B cell (primary cell): ENCODE data around the gene GEMIN4. TPM values are rescaled to one million over a fixed set of nuclear protein-coding genes. Genes with fewer than 3 reads are reported as not detected.

Experiments
- ATAC-seq: fragments of 200-7000 bp; cut with Tn5 transposase; one replicate; pipeline ENCODE4 v1.10.0; 2021; ENCODE audit warnings: low read depth, mild to moderate bottlenecking, moderate number of reproducible peaks, moderate library complexity
- CTCF ChIA-PET: fragments of 350-600 bp; sonication (Branson Sonifier 250); formaldehyde crosslinking; loops from one replicate; lab custom pipeline; 2021; ENCODE audit warnings: antibody characterized with exemption, inconsistent platforms; lab: Charles Lee
- POLR2A ChIA-PET: fragments of 350-600 bp; sonication (Branson Sonifier 250); formaldehyde crosslinking; loops from one replicate; lab custom pipeline; 2021; ENCODE audit warnings: antibody characterized with exemption; lab: Charles Lee
- DNase-seq: peaks from one replicate; pipeline ENCODE4 v3.0.0; 2013
- H2AFZ ChIP-seq: 2 replicates; pipeline ENCODE4 v1.6.1; 2012; ENCODE audit warnings: mild to moderate bottlenecking, low read depth, low read length; ENCODE audit not compliant: insufficient read depth, poor library complexity, severe bottlenecking
- H3K27ac ChIP-seq, 2 donors: 1 replicate in 1 of 2; 2 replicates in 1 of 2; pipeline ENCODE4 v1.5.1; 2012 to 2013; ENCODE audit warnings: low read length in 2 of 2, mild to moderate bottlenecking in 2 of 2, moderate library complexity in 1 of 2
- H3K27me3 ChIP-seq, 4 experiments: fragments of 200-600 bp in 1 of 4; sonication (generic) in 1 of 4; replicated peaks in 1 of 4; 1 replicate in 2 of 4; 2 replicates in 2 of 4; pipeline versions ENCODE4 v1.6.1 to v1.7.0; 2013 to 2016; ENCODE audit warnings: low read length in 3 of 4, mild to moderate bottlenecking in 2 of 4, mixed read lengths in 1 of 4, moderate library complexity in 1 of 4; ENCODE audit not compliant: insufficient read depth in 4 of 4, control insufficient read depth in 3 of 4; ENCODE audit errors: control extremely low read depth in 1 of 4
- H3K36me3 ChIP-seq, 2 experiments: replicated peaks in 1 of 2; 1 replicate in 1 of 2; 2 replicates in 1 of 2; pipeline versions ENCODE4 v1.6.1 to v1.7.1; 2013; ENCODE audit warnings: low read length in 1 of 2; ENCODE audit not compliant: insufficient read depth in 2 of 2, control insufficient read depth in 1 of 2; ENCODE audit errors: control extremely low read depth in 1 of 2, extremely low read depth in 1 of 2
- H3K4me1 ChIP-seq, 2 donors: fragments of 200-600 bp in 1 of 2; sonication (generic) in 1 of 2; 1 replicate in 1 of 2; 2 replicates in 1 of 2; pipeline versions ENCODE4 v1.5.1 to v1.6.1; 2013 to 2017; ENCODE audit warnings: low read length in 2 of 2; ENCODE audit not compliant: control insufficient read depth in 2 of 2, insufficient read depth in 2 of 2
- H3K4me2 ChIP-seq: replicated peaks from 2 replicates; pipeline ENCODE3; 2012; ENCODE audit warnings: mild to moderate bottlenecking, low read depth, low read length; ENCODE audit not compliant: poor library complexity, severe bottlenecking
- H3K4me3 ChIP-seq, 5 experiments: fragments of 200-600 bp in 1 of 5; sonication (generic) in 1 of 5; 1 replicate in 3 of 5; 2 replicates in 2 of 5; pipeline versions ENCODE4 v1.5.1 to v1.7.0; 2011 to 2016; ENCODE audit warnings: low read length in 4 of 5, mild to moderate bottlenecking in 4 of 5, low read depth in 2 of 5, control low read depth in 1 of 5, moderate library complexity in 1 of 5; ENCODE audit not compliant: insufficient read depth in 1 of 5; ENCODE audit errors: control extremely low read depth in 1 of 5, extremely low read depth in 1 of 5
- H3K79me2 ChIP-seq: fragments of 200-600 bp; sonication (generic); one replicate; pipeline ENCODE4 v1.6.0; 2016; ENCODE audit warnings: low read length; ENCODE audit not compliant: control insufficient read depth, insufficient read depth
- H3K9ac ChIP-seq: fragments of 200-600 bp; sonication (generic); 2 replicates; pipeline ENCODE4 v1.6.1; 2017; ENCODE audit warnings: mild to moderate bottlenecking, low read length, moderate library complexity
- H3K9me3 ChIP-seq, 3 donors: one replicate each; pipeline versions ENCODE4 v1.6.1 to v1.7.1; 2013; ENCODE audit warnings: low read length in 2 of 3; ENCODE audit not compliant: control insufficient read depth in 2 of 3, insufficient read depth in 1 of 3; ENCODE audit errors: control extremely low read depth in 1 of 3
- H4K20me1 ChIP-seq: 2 replicates; pipeline ENCODE4 v1.6.0; 2012; ENCODE audit warnings: mild to moderate bottlenecking, low read length; ENCODE audit not compliant: insufficient read depth, control insufficient read depth, poor library complexity, severe bottlenecking
- H3K27ac Mint-ChIP-seq: one replicate; pipeline ENCODE4 v1.8.0; 2021; ENCODE audit warnings: mixed read lengths
- H3K27me3 Mint-ChIP-seq: one replicate; pipeline ENCODE4 v1.8.0; 2021; ENCODE audit warnings: mixed read lengths
- H3K4me1 Mint-ChIP-seq: one replicate; pipeline ENCODE4 v1.8.0; 2021; ENCODE audit warnings: mixed read lengths
- H3K4me3 Mint-ChIP-seq: one replicate; pipeline ENCODE4 v1.8.0; 2021; ENCODE audit warnings: mixed read lengths
- H3K9me3 Mint-ChIP-seq: one replicate; pipeline ENCODE4 v1.8.0; 2022; ENCODE audit warnings: mixed read lengths; ENCODE audit not compliant: insufficient read depth
- CTCF ChIP-seq: fragments of 200-600 bp; IDR thresholded peaks from one replicate; pipeline ENCODE4 v1.8.0; 2022; ENCODE audit warnings: antibody characterized with exemption, mild to moderate bottlenecking
- EZH2 ChIP-seq: IDR thresholded peaks from 2 replicates; pipeline ENCODE4 v1.6.1; 2012; ENCODE audit warnings: borderline replicate concordance, low read depth, mild to moderate bottlenecking, moderate library complexity, low read length; ENCODE audit not compliant: insufficient read depth, poor library complexity, severe bottlenecking
- WGBS: methylation state at CpG from one replicate; pipeline ENCODE4 v1.1.5; 2013; ENCODE audit warnings: missing lambda C conversion rate; ENCODE audit not compliant: insufficient coverage; 5-methylcytosine and 5-hydroxymethylcytosine counted together
- intact Hi-C: fragments of 100-400 bp; cut with micrococcal nuclease; formaldehyde crosslinking; loops from one replicate; pipeline ENCODE4 v1.10.0; 2022
- polyA plus RNA-seq: library from polyadenylated mRNA; depleted of rRNA; stranded (reverse); fragments of >200 nt; gene quantifications from 2 replicates; pipeline ENCODE4 v1.2.3, GENCODE V29; 2012
- total RNA-seq, 2 donors: library from RNA; stranded (reverse); fragments of 120-200 nt in 1 of 2; gene quantifications; 1 replicate in 1 of 2; 2 replicates in 1 of 2; pipeline versions ENCODE4 v1.2.3 to v1.2.4, GENCODE V29; 2013 to 2022

The GEMIN4 gene
- total and polyA plus RNA-seq, 2 donors (not counting 1 experiment from before 2014, with no cell fraction given): 25.6 to 26.1 TPM

GRCh38 chr17:725084-725483, 27.0 kb downstream of the GEMIN4 start:
- Mint-ChIP-seq H3K4me3 (no peak overlapping the region), H3K27me3 (no peaks in the 10 kb centered on the region), H3K4me1 (no peaks in the 10 kb centered on the region), H3K27ac (no peak overlapping the region), H3K9me3 (no peaks in the 10 kb centered on the region)
- Histone ChIP-seq H3K27ac (no peak overlapping the region), H3K9ac (no peak overlapping the region), H3K79me2 (no peaks in the 10 kb centered on the region), H3K36me3 (no peaks in the 10 kb centered on the region), H2AFZ (no peak overlapping the region), H3K4me2 (no peak overlapping the region), H3K4me3 (no peak overlapping the region), H4K20me1 (no peaks in the 10 kb centered on the region), H3K27me3 (peaks cover 0 to 7% (median 0%) of the 10 kb centered on the region in 4 experiments), H3K9me3 (peaks cover 0 to 3% (median 0%) of the 10 kb centered on the region in 3 donors), H3K4me1 (no peaks in the 10 kb centered on the region)
- TF ChIP-seq CTCF: no peak
- no peak for TF ChIP-seq EZH2
- intact Hi-C loops: no loop called here
- ChIA-PET CTCF (no interaction called here), POLR2A (no interaction called here)
- ATAC-seq (no peak), DNase-seq (no peak)
- WGBS: no CpG with 5 or more reads among the region's 14 CpGs

GRCh38 chr17:721540-721937, 30.5 kb downstream of the GEMIN4 start:
- CTCF ChIA-PET: interaction anchor here (1.0 kb wide), 2 partner anchors 21 to 309 kb away, joined by 3 read pairs; no protein-coding TSS in a partner anchor
- no peak overlapping the region for H2AFZ ChIP-seq

More at GRCh38 chr17:721540-721937, 30.5 kb downstream of the GEMIN4 start:
- Mint-ChIP-seq H3K4me1 (peaks cover 3% of the 10 kb centered on the region), H3K27me3 (no peaks in the 10 kb centered on the region), H3K4me3 (no peak overlapping the region), H3K9me3 (no peaks in the 10 kb centered on the region), H3K27ac (no peak overlapping the region)
- Histone ChIP-seq H3K9ac (no peak overlapping the region), H3K36me3 (no peaks in the 10 kb centered on the region), H3K9me3 (peaks cover 0 to 3% (median 0%) of the 10 kb centered on the region in 3 donors), H3K27me3 (peaks cover 0 to 3% (median 0%) of the 10 kb centered on the region in 4 experiments), H3K79me2 (no peaks in the 10 kb centered on the region), H3K4me1 (no peaks in the 10 kb centered on the region), H3K27ac (no peak overlapping the region), H3K4me3 (no peak overlapping the region), H4K20me1 (no peaks in the 10 kb centered on the region), H3K4me2 (no peak overlapping the region)
- POLR2A ChIA-PET: no interaction called here
- ATAC-seq (no peak), DNase-seq (no peak)
- intact Hi-C loops: no loop called here
- TF ChIP-seq CTCF (no peak), EZH2 (no peak)
- WGBS: 76% methylated on average over 4 of the region's 5 CpGs
